Transverse colon (tissue), 3 donors: Measurements from ENCODE around the gene NOA1.

Experiments used
- EP300 ChIP-seq: sonication (generic); formaldehyde crosslinking; IDR thresholded peaks from one replicate; pipeline ENCODE4 v1.6.1; 2017; ENCODE audit warnings: antibody characterized with exemption, low read depth
- POLR2A ChIP-seq: fragments of 450-650 bp; IDR thresholded peaks from one replicate; pipeline ENCODE4 v1.6.1; 2016; ENCODE audit warnings: antibody characterized with exemption, mild to moderate bottlenecking, moderate library complexity
- TF ChIP-seq, protein P1 (sequence below), 5 experiments: fragments of 200-600 bp in 3 of 5; fragments of 450-650 bp in 2 of 5; sonication (generic) in 3 of 5; IDR thresholded peaks; 1 replicate in 2 of 5; 2 replicates in 3 of 5; pipeline ENCODE4 v1.5.1; 2016 to 2017; ENCODE audit warnings: antibody characterized with exemption in 5 of 5, inconsistent platforms in 3 of 5, mild to moderate bottlenecking in 2 of 5, moderate library complexity in 1 of 5

DNA sequence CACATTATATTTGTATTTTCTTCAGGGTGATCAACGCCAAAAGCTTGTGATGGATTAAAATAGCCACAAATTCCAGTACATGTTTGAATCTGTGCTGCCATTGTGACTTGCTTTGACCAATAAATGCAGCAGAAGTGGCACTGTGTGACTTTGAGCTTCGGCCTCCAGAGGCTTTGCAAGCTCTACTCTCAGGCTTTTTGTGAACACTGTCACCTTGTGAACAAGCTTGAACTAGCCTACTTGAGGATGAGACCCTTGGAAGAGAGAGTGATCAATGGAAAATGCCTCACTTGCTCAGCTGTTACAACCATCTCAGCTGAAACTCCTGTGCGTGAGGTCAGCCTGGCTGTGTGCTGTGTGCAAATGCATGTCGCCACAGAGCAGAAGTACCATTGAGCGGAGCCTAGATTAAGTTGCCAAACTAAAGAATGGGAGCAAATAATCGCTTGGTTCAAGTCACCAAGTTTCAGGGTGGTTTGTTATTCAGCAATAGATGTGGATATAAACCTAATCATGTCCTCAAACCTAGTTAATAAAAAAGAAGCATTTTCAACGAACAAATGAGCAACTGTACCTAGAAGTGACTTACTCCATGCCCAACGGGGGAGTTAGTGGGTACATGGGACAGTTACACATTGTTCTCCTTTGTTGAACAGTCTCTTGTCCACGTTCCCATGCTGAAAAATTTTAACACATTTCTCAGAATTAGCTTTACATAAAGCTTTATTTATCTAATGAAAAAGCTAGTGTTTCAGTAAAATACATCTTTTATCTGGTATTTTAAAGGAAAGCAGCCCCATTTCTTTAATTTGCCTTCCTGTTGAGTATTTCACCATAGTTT is 23.5 kb downstream of the NOA1 start:
- TF ChIP-seq, protein P1, sequence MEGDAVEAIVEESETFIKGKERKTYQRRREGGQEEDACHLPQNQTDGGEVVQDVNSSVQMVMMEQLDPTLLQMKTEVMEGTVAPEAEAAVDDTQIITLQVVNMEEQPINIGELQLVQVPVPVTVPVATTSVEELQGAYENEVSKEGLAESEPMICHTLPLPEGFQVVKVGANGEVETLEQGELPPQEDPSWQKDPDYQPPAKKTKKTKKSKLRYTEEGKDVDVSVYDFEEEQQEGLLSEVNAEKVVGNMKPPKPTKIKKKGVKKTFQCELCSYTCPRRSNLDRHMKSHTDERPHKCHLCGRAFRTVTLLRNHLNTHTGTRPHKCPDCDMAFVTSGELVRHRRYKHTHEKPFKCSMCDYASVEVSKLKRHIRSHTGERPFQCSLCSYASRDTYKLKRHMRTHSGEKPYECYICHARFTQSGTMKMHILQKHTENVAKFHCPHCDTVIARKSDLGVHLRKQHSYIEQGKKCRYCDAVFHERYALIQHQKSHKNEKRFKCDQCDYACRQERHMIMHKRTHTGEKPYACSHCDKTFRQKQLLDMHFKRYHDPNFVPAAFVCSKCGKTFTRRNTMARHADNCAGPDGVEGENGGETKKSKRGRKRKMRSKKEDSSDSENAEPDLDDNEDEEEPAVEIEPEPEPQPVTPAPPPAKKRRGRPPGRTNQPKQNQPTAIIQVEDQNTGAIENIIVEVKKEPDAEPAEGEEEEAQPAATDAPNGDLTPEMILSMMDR (IDR thresholded peaks at IDR 0.05) = no peak
- TF ChIP-seq POLR2A = no peak
- no peak for TF ChIP-seq EP300
